ENCODE results near the gene SRPRB.

SRPRB gene, protein sequence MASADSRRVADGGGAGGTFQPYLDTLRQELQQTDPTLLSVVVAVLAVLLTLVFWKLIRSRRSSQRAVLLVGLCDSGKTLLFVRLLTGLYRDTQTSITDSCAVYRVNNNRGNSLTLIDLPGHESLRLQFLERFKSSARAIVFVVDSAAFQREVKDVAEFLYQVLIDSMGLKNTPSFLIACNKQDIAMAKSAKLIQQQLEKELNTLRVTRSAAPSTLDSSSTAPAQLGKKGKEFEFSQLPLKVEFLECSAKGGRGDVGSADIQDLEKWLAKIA

DNA sequence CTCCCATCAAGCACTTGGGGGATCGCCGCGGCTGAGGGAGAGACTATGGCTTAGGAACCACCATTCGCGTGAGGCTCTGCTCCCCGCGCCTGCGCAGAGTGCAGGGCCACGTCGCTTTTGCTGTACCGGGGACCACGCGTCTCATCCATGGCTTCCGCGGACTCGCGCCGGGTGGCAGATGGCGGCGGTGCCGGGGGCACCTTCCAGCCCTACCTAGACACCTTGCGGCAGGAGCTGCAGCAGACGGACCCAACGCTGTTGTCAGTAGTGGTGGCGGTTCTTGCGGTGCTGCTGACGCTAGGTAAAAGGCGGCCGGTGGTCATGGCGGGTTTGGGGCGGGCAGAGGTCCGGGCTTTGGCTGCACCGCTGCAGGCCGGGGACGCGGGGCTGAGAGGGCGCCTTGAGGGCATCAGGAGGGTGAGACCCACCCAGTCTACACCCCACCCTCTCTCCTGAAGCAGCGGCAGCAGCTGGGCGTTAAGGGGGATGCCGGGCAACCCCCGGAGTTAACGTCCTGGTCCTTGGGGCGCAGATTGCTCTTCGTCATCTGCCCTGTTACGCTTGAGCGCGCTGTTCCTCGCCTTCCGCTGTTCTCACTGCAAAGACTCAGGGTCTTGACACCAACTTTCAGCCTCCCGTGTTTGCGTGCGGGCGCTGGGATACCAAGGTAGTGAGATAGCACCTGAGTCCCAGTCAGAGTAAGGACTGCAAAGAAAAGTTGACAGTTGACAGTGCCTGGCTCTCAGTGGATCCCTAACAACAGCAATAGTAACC is at the start of gene SRPRB:
SRPRB (plus strand) TSS at position 114 of the 774 bp plus-strand sequence; CDS start at position 148, 34 bp downstream.
- DNase-seq (ENCODE audit: low read depth in 2 of 2) = peak; percentile 89 to 92

DNA sequence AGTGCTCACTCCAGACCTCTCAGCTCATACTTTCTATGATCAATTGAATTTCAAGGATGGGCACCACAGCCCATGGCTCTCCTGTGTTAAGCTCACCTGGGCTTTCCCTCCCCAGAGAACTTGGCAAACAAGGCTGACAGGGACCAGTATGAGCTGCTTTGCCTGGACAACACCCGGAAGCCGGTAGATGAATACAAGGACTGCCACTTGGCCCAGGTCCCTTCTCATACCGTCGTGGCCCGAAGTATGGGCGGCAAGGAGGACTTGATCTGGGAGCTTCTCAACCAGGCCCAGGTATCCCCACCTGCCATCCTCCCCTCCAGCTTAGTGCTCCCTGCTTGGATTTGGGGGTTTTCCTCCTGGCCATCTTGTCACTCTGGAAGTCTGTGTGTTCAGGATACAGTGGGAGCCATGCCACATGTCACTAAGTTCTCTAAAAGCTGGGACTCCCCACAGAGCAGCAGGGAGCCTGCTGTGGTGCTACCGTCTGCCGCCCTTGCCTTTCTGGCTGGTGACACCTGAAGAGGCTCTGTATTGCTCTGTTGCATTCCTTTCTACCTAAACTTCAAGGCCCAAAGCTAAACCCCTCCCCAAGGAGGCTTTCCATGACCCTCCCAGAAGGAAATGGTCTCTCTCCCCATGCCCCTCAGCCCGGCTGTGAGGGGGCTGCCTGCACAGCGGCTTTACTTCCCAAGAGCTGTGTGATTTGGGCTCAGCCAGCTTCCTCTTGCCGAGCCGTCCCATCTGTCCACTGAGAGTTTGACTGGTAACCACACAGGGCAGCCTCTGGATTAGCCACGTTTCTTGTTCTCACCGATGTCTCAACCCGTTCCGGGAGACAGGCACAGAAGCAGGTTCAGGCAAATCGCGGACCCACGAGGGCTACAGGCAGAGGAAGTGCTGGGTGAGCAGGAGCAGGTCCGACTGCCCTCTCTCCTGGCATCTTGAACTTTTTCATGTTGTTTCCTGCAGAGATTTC is 48.6 kb upstream of the SRPRB start:
- DNase-seq (ENCODE audit: low read depth in 2 of 2) = no peak

DNA sequence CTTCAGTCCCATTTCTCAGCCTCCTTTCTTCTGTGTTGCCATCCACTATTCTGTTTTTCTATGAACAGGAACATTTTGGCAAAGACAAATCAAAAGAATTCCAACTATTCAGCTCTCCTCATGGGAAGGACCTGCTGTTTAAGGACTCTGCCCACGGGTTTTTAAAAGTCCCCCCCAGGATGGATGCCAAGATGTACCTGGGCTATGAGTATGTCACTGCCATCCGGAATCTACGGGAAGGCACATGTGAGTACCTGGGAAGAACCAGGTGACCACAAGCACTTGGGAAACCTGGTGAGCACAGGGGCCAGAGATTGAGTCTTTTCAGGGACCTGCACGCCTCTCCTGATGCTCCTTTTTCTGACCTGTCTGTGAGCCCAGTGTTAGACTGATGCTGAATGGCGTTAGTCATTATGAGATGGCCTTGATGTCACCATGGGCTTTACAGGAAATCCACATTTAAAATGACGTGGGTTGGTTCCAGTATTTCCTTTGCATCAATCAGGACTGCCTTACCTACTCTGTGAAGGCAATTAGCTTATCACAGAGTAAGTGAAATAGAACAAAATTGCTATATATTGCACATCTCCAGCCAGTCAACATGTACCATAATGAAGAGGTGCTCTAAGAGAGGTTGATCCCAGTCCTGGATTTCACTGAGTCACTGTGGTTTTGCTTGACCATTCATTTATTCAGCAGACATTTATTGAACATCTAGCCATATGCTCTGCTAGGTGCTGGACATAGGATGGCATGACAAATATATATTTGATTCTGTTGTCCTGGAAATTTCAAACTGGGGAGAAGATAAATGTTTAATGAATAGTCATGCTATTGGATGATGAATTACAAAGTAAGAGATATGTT is 47.7 kb upstream of the SRPRB start:
- no peak for DNase-seq (ENCODE audit: low read depth in 2 of 2)

DNA sequence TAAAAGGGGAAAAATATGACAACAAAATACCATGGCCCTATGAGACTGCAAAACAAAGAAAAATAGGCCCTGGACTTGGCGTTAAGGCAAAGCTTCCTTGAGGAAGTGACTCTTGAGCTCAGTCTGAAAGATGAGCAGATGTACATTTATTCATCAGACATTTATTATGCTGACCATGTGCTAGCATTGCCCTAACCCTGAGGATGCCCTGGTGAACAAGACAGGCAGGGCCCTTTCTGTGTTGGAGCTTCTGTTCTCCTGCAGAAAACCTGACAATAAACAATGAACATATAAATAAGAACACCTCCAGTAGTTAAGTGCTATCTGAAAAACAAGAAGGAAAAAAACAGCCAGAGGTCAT is 47.1 kb upstream of the SRPRB start:
- no peak for DNase-seq (ENCODE audit: low read depth in 2 of 2)

DNA sequence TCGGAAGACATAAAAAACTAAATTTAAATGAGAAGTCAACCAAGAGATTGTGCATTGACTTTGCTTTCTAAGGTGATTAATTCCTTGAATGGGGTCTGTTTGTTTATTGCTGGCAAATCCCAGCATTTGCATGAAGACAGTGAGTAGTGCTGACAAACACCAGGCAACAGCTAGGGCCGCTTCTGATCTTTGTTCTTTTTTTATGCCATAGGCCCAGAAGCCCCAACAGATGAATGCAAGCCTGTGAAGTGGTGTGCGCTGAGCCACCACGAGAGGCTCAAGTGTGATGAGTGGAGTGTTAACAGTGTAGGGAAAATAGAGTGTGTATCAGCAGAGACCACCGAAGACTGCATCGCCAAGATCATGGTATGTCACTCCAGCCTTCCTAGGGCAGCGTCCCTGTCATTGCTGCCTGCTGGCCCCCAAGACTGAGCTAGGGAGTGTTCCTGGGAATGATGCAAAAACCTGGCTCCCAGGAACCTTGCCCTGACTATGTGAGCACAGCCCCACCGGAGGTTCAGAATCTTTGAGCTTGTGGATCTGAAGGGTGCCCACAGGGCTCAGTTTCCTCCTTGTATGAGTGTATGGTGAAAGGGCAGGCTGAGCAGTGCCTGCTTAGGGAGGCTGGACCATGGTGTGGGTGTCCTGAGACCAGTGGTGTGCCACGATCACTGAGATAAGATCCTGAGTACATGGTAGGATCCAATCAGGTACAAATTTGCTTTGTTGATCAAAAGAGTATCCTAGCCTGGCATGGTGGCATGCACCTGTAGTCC is 46.5 kb upstream of the SRPRB start:
- DNase-seq (ENCODE audit: low read depth in 2 of 2) = no peak

DNA sequence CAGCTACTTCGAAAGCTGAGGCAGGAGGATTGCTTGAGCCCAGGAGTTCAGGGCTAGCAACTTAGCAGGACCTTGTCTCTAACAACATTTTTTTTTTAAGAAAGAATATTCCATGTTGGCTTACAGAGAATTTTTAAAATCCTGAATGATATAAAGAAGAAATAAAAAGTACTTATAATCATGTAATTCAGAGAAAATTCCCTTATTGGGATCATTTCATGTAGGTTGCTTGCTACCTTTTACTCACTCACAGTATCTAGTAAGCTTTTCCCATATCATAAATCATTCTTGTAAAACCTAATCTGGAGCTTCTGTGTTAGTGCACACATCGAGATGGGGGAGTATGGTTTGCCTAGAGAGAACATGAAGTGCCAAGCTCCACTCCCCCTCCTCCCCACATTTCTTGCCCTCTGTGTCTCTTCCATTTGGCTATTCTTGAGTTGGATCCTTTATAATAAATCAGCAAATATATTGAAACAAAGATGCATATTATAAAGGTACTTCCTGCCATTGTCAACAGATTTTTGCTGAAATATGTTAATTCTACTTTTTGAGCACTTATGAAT is 45.8 kb upstream of the SRPRB start:
- no peak for DNase-seq (ENCODE audit: low read depth in 2 of 2)

DNA sequence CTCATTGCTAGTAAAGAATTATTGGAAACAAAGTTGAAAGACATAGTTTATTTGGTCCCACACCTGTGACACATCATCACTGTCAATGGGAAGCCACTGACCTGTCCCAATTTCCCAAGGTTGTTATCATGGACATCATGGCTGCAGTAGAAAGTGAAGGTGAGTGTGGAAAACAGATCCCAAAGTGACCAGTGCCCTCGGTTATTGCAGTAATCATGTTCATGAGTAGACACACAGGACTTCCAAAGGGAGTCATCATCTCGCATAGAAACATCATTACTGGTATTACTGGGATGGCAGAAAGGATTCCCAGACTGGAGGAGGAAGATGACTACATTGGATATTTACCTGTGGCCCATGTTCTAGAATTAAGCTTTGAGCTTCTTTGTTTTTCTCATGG is 44.7 kb upstream of the SRPRB start:
- no peak for DNase-seq (ENCODE audit: low read depth in 2 of 2)

DNA sequence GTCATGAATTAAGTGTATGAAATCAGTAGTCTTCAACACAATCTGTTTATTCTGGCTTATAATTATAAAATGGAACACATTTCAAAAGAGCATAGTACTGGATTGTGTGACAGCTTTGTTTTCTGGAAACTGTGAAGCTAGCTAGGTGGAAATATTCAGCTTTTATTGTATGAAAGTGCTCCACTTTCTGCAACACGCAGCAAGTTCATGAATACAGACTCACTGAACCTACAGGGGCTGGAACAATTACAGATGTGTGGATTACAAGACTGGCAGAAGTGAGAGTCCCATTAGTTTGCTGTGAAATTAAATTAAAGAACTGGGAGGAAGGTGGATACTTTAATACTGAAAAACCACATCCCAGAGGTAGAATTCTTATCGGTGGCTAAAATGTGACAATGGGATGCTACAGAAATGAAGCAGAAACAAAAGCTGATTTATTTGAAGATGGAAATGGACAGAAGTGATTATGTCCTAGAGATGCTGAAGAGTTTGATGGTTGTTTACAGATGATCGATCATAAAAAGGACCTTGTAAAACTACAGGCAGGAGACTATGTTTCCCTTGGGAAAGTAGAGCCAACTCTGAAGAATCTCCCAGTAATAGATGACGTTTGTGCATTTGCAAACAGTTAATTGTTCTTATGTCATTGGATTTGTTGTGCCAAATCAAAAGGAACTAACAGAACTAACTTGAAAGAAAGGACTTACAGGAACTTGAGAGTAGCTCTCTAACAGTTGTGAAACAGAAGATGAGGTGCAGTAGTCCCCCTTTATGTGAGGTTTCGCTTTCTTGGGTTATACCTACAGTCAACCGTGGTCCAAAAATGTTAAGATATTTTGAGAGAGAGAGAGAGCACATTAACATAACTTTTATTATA is 43.8 kb upstream of the SRPRB start:
- DNase-seq (ENCODE audit: low read depth in 2 of 2) = no peak

DNA sequence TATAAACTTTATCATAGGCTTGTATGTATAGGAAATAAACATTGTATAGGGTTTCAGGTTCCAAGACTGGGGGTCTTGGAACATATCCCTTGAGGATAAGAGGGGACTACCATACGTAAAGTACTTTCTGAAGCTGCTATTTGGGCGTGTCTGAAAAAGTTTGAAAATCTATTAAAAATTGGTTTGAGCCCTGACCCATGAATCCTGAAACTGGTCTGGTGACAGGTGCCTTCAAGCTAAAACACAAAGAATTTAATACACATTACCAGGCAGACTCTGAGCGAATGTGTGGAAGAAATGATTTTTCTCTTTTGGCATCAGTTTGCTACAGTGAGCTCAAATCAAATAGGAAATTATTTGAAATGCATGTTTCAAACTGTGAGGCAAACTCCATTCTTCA is 43.1 kb upstream of the SRPRB start:
- no peak for DNase-seq (ENCODE audit: low read depth in 2 of 2)

DNA sequence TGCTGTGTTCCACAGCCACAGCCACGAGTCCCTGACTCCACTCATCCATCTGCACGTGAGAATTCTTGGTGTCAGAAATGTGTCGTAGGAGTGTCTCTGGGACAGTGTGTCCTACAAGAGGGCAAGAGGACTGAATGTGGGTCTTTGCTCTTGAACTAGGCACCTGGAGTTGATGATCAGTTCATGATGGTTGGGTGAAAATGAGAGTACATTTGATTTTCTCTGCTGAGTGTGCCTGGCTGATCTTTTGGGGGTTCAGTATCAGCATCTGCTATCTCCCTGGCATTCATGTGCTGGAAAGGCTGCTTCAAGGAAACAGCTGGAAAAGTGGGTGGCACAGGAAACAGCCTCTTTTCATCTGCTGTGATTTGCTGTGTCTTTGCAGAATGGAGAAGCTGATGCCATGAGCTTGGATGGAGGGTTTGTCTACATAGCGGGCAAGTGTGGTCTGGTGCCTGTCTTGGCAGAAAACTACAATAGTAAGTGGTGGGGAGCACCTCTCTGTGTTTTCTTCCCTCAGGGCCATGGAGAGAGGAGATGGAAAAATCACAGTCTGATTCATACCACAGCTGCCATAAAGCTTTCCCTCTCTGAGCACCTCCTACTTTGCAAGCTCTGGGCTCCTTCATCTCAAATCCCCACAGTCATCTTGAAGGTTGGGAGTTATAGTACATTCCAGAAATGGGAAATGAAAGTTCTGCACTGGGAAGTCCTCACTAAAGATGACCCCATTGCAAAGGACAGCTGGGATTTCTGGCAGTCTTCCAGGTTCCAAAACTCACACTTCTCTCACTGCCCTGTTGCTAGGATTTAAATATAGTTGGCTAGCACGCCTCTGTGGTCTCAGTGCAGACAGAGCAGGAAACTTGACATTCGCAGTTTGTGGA is 41.6 kb upstream of the SRPRB start:
- DNase-seq (ENCODE audit: low read depth in 2 of 2) = no peak

DNA sequence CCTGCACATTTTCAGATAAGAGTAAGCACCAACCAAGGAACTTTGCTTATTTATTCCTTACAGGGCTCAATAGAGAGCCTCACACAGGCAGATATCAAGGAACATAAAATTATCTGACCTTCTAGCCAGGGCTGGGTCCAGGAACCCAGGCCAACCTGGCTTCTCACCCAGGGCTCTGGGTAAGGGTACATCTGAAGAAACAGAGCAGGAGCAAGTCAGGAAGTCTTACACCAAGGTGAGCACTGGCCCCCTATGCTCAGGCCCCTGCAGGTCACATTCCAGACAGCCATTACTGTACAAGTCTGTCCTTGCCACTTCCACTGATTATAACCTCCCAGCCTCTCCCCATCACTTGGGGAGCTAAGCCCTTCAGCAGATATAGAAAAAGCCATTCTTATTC is 40.4 kb upstream of the SRPRB start:
- DNase-seq (ENCODE audit: low read depth in 2 of 2) = no peak

DNA sequence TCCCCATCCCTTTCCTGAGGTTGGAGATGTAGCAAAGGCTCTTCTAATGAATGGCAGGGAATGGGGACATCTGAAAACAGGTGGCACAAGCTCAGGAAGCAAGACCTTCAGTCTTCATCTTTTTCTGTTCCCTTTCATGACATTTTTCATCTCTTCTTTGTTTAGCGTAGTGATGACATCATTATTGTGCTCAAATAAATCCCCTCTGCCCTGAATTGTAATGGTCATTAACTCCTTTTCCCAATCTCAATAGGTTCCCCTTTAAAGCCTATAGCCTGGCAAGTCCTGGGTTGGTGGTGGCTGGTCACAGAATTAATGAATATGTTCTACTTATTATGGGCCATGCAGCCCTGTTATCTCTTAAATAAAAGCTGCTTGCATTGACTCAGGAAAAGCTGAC is 38.0 kb upstream of the SRPRB start:
- no peak for DNase-seq (ENCODE audit: low read depth in 2 of 2)

DNA sequence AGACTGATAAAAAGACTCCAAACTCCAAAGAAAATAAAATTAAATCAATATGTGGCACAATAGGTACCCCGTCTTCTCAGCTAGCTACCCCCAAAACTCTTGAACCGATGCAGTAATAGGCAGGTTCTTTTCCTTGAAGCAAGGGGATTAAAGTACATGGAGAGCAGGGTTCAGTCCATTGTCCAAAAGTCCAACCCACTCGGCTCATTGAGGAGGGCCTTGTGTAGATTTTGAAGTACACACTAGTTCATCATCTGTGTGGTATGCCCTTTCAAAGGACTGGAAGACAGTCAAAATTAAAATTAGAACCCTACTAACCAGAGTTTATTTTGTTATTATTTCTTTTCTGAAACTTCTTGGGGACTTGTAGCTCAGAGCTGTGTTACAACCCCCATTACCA is 36.1 kb upstream of the SRPRB start:
- DNase-seq (ENCODE audit: low read depth in 2 of 2) = no peak

DNA sequence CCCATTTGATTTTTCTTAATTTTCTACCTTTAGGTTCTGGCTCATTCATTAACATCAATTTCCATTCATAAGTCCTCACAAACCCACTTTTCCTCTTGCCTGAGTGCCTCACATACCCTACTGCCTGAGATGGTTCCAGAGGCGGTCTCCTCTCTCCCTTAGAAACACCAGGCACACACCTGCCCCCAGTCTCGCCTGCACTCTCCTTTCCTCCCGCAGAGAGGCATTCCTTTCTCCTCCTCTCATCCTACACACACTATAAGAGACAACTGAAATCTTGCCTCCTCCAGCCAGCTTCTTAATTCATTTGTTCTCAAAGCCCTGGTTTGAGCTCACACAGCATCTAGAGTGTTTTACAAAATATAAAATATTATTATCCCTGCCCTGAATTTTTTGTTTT is 31.9 kb upstream of the SRPRB start:
- no peak for DNase-seq (ENCODE audit: low read depth in 2 of 2)

DNA sequence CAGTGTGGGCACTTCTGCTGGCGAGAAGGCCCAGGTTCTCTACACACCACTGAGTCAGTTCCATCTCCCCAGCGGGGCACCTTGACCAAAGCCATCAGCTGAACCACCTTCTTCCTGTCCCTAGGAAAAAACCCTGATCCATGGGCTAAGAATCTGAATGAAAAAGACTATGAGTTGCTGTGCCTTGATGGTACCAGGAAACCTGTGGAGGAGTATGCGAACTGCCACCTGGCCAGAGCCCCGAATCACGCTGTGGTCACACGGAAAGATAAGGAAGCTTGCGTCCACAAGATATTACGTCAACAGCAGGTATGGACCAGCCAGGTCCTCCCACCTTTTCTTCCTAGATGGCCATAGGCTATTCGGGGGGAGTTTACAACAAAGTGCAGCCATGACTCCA is 30.3 kb upstream of the SRPRB start:
- no peak for DNase-seq (ENCODE audit: low read depth in 2 of 2)

DNA sequence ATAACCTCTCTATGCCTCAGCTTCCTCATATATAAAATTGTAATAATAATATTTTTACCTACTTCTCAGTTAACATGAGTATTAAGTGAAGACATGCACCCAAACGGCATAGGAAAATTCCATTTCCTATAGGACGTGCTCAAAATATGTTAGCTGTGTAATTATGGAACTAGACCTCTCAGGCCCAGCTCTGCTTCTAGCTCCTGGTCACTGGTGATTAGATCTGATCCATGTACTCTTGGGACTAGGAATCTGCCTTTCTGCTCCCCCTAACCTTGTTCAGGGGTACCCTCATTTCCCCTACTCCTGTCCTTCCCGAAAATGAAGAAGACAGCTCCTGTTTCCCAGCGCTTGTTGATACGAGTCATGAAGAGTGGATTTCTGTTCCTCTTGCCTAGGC is 29.8 kb upstream of the SRPRB start:
- no peak for DNase-seq (ENCODE audit: low read depth in 2 of 2)

DNA sequence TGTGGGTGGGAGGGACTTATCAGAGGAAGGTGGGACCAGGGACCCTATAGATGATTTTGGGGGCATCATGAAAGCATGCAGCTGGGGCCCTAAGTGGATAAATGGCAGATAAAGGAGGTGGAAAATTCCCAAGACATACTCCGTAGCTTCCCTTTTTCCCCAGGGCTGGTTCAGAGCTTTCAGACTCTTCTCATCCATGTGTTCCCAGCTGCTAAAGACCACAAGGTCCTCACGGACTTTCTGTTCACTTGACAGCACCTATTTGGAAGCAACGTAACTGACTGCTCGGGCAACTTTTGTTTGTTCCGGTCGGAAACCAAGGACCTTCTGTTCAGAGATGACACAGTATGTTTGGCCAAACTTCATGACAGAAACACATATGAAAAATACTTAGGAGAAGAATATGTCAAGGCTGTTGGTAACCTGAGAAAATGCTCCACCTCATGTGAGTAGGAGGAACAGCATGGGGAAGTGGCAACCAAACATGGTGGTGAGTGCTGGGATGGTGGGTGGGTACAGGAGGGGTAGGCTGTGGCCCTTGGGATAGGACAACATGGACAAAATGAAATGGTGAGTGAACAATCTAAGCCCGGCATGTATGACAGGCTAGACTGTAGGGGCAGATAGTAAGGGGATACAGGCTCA is 28.7 kb upstream of the SRPRB start:
- DNase-seq (ENCODE audit: low read depth in 2 of 2) = no peak

Data from stimulated activated CD4-positive, alpha-beta T cell treated with anti-CD3 and anti-CD28 coated beads, Interleukin-1b, Interleukin-23, amount 100 ng/mL, for 1 hour (primary cell).